HG03469 (cell line): Measurements from ENCODE around the gene MAMDC2.

Source experiments
- ATAC-seq: cut with Tn5 transposase; IDR thresholded peaks from one replicate; pipeline ENCODE4 v1.9.1; 2021; ENCODE audit warnings: mild to moderate bottlenecking, moderate library complexity, moderate number of reproducible peaks; ENCODE audit not compliant: unreplicated experiment

MAMDC2 gene

GRCh38 chr9:70257502-70257901 lies 213.9 kb downstream of the MAMDC2 start:
- ATAC-seq, result no peak

GRCh38 chr9:70257991-70258691 lies 214.5 kb downstream of the MAMDC2 start:
- peak; percentile 11 for ATAC-seq

DNA sequence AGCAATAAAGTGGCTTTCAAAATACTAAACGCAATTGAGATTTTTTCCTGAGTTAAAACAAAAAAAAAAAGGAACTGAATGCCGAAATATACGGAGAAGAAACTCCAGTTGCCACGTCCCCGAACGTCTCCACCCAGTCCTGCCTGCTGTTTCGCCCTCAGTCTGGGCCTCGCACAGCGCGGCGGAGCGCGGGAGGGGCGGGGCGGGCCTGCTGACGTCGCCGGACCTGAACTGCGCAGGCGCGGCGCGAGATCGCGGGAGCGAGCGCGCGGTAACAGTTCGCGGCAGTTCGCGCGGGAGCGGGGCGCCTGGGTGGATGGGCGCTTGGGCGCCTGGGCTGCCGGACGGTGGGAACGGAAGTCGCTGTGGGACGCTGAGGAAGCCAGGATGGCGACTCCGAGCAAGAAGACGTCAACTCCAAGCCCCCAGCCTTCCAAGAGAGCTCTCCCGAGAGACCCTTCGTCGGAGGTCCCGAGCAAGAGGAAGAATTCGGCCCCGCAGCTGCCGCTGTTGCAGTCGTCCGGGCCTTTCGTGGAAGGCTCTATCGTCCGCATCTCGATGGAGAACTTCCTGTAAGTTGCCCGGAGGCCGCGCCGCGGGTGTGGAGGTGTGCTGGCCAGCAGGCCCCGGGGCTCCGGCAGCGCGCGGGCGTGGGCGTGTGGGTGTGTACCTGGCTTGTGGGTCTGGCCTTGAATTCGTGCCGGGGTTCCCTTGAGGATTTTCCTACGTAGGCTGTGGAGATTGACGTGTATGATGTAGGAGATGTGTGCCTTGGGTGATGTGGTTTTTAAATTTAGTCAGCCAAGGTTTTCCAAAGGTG lies 215.3 kb downstream of the MAMDC2 start, which contains the start of gene SMC5:
Gene SMC5 (plus strand): TSS at position 287 of the 820 bp plus-strand sequence. CDS start 101 bp downstream, at position 388.
- peak; percentile 81 for ATAC-seq

GRCh38 chr9:70259512-70259802 lies 215.8 kb downstream of the MAMDC2 start:
- ATAC-seq, result no peak

- no peak for ATAC-seq
Measured at GRCh38 chr9:70260007-70260443, 216.4 kb downstream of the MAMDC2 start.

DNA sequence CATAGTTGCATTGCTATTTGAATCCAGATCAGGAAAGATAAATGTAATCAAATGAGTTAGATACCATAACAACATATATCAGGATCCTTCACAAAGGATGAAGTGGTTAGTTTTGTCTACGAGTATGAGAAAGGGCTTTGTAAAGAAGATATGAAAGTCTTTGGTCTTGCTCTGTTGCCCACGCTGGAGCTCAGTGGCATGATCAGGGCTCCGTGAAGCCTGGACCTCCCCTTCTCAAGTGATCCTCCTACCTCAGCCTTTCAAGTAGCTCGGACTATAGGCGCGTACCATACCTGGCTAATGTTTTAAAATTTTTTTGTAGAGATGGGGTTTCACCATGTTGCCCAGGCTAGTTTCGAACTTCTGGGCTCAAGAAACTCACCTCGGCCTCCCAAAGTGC lies 217.0 kb downstream of the MAMDC2 start:
- ATAC-seq, result peak; percentile 26

GRCh38 chr9:70261131-70261870 lies 217.7 kb downstream of the MAMDC2 start:
- ATAC-seq, result no peak

- ATAC-seq, result no peak
Measured at GRCh38 chr9:70262366-70262765, 218.7 kb downstream of the MAMDC2 start.

- no peak for ATAC-seq
Measured at GRCh38 chr9:70262948-70263347, 219.3 kb downstream of the MAMDC2 start.

GRCh38 chr9:70263421-70263820 lies 219.8 kb downstream of the MAMDC2 start:
- no peak for ATAC-seq
